Stimulated activated naive CD8-positive, alpha-beta T cell treated with anti-CD3 and anti-CD28 coated beads, Interleukin-15, amount 100 ng/mL, for 72 hours (primary cell): Measurements from ENCODE around the gene TMEM45A.
A peak's percentile ranks its signal among the peaks of the same experiment; 100 is the strongest.
"Not testable (repeated sequence)": the region's sequence is repeated elsewhere in the genome, so short reads cannot be mapped to it uniquely, and the experiment has no call there.

ENCODE experiments used
- ATAC-seq: fragments of 150-1000 bp; cut with Tn5 transposase; 2 replicates; pipeline ENCODE4 v1.10.0; 2021; ENCODE audit warnings: mild to moderate bottlenecking, moderate library complexity
- DNase-seq, 2 donors: peaks; one replicate each; pipeline ENCODE4 v3.0.0; 2021 to 2022
- H3K27ac Mint-ChIP-seq, 2 donors: one replicate each; pipeline ENCODE4 v1.8.0; 2022; ENCODE audit warnings: mild to moderate bottlenecking in 2 of 2, mixed read lengths in 2 of 2, moderate library complexity in 2 of 2
- H3K27me3 Mint-ChIP-seq: one replicate; pipeline ENCODE4 v1.8.0; 2022; ENCODE audit warnings: mixed read lengths
- H3K4me1 Mint-ChIP-seq: one replicate; pipeline ENCODE4 v1.8.0; 2022; ENCODE audit warnings: mild to moderate bottlenecking, mixed read lengths
- H3K4me3 Mint-ChIP-seq, 2 donors: one replicate each; pipeline ENCODE4 v1.8.0; 2022; ENCODE audit warnings: mild to moderate bottlenecking in 2 of 2, mixed read lengths in 2 of 2, moderate library complexity in 1 of 2
- H3K9me3 Mint-ChIP-seq, 2 donors: one replicate each; pipeline ENCODE4 v1.8.0; 2022; ENCODE audit warnings: mixed read lengths in 2 of 2

The TMEM45A gene

DNA sequence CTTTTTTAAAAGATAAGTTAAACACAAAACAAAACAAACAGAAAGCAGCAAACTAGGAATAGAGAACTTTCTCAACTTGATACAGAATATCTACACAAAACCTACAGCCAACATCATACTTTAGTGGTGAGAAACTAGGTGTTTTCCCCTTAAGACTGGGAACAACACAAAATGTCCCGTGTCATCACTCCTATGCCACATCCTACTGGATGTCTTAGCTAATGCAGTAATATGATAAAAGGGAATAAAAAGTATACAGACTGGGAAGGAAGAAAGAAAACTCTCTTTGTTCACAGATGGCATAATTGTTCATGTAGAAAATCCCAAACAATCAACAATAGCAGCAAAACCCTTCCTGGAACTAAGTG lies 45.9 kb downstream of the TMEM45A start:
- ATAC-seq (no peak), DNase-seq (no peak)
- Mint-ChIP-seq H3K27ac (no peak overlapping the region), H3K4me3 (no peak overlapping the region), H3K27me3 (no peaks in the 10 kb centered on the region), H3K4me1 (no peaks in the 10 kb centered on the region), H3K9me3 (peaks cover 0 to 6% of the 10 kb centered on the region in 2 donors)

DNA sequence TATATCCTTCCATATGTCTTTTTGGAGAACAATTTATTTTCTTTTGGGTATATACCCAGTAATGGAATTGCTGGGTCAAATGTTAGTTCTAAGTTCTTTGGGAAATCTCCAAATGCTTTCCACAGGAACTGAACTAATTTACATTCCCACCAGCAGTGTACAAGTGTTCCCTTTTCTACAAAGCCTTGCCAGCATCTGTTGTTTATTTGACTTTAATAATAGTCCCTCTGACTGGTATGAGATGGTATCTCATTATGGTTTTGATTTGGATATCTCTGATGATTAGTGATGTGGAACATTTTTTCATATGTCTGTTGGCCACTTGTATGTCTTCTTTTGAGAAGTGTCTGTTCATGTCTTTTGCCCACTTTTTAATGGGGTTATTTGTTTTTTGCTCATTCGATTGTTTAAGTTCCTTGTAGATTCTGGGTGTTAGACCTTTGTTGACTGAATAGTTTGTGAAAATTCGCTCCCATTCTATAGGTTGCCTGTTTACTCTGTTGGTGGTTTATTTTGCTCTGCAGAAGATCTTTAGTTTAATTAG lies 48.4 kb downstream of the TMEM45A start:
- peaks cover 0 to 6% of the 10 kb centered on the region in 2 donors for H3K9me3 Mint-ChIP-seq
- H3K27ac Mint-ChIP-seq: no peak overlapping the region
- H3K4me1 Mint-ChIP-seq: no peaks in the 10 kb centered on the region
- no peaks in the 10 kb centered on the region for H3K27me3 Mint-ChIP-seq
- ATAC-seq (no peak), DNase-seq (no peak)
- no peak overlapping the region for H3K4me3 Mint-ChIP-seq

DNA sequence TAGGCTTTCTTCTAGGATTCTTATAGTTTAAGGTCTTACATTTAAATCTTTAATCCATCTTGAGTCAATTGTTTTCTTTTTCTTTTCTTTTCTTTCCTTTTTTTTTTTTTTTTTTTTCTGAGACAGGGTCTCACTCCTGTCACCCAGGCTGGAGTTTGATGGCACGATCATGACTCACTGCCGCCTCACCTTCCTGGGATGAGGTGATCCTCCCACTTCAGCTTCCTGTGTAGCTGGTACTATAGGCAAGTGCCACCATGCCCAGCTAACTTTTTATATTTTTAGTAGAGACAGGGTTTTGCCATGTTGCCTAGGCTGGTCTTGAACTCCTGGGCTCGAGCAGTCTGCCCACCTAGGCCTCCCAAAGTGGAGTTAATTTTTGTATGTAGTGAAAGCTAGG lies 49.0 kb downstream of the TMEM45A start:
- not testable (repeated sequence) for H3K4me3 Mint-ChIP-seq, H3K9me3 Mint-ChIP-seq, H3K27me3 Mint-ChIP-seq, H3K27ac Mint-ChIP-seq, H3K4me1 Mint-ChIP-seq, DNase-seq, ATAC-seq

DNA sequence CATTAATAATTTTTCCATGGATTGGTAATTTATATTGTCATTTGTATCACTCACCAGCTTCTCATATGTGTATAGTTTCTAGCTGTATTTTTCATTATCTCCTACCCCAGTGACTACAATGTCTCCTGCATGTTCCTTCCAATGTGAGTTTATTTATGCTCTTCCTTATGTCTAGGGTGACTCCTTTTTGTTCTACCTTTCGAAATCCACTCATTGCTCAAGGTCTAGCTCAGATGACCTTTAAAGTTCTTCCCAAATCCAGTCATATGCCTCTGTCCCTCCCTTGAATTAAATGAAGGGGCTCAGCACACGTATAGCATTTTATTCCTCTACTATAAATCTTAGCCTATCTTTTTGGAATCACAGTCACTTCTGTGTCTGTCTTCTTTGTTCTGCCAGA lies 53.0 kb downstream of the TMEM45A start:
- H3K9me3 Mint-ChIP-seq: peaks cover 0 to 6% of the 10 kb centered on the region in 2 donors
- H3K27ac Mint-ChIP-seq: no peak overlapping the region
- ATAC-seq (no peak), DNase-seq (no peak)
- H3K4me1 Mint-ChIP-seq: no peaks in the 10 kb centered on the region
- no peak overlapping the region for H3K4me3 Mint-ChIP-seq
- peaks cover 8% of the 10 kb centered on the region for H3K27me3 Mint-ChIP-seq

DNA sequence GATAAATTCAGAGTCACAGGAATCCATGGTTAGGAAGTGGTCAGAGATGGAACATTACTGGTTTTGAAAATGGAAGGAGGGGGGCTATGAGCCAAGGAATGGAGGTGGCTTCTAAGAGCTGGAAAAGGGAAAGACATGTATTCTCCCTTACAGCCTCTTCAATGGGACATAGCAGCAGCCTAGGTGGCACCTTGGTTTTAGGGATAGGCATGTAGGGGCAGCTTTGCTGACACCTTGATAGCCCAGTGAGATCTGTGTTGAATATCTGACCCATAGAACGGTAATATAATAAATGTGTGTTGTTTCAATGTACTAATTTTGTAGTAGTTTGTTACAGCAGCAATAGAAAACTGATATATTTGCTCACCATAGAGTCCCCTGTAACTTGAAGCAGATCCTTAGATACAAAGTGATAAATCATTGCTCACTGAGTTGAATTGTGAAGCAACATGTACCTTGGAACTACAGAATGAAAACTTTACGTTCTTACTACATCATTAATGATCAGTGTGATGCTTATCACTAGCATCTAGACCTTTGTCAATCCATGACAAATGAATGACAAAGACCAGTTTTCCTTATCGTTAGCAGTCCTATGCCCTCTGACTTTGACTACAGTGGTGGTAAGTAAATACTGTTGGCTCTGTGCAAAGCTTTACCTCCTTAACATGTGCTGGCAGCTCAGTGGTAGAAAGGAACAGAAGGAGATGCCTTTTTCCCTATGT lies 53.8 kb downstream of the TMEM45A start:
- H3K4me3 Mint-ChIP-seq: no peak overlapping the region
- H3K27me3 Mint-ChIP-seq: peaks cover 8% of the 10 kb centered on the region
- no peaks in the 10 kb centered on the region for H3K4me1 Mint-ChIP-seq
- DNase-seq (no peak), ATAC-seq (no peak)
- H3K27ac Mint-ChIP-seq: no peak overlapping the region
- H3K9me3 Mint-ChIP-seq: peaks cover 0 to 6% of the 10 kb centered on the region in 2 donors

DNA sequence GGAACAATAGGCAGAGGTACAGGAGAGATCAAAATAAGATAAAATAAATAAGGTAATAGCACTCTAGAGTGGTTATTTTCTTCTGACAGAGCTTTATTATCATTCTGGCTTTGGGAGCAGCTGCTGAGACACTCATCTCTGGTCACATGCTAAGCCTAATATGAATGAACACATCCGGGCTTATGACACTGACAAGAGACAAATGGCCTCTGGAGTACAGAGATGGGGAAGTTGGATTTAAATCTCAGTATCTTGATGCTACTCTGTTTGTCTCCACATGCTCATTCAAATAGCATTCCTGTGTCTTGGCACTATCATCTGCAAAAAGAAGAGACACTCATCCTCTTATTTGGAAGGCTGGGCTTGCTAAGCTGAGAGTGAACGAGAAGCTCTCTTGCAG lies 55.6 kb downstream of the TMEM45A start:
- Mint-ChIP-seq H3K4me3 (no peak overlapping the region), H3K27me3 (peaks cover 8% of the 10 kb centered on the region), H3K9me3 (no peaks in the 10 kb centered on the region), H3K27ac (no peak overlapping the region), H3K4me1 (no peaks in the 10 kb centered on the region)
- ATAC-seq (no peak), DNase-seq (no peak)

DNA sequence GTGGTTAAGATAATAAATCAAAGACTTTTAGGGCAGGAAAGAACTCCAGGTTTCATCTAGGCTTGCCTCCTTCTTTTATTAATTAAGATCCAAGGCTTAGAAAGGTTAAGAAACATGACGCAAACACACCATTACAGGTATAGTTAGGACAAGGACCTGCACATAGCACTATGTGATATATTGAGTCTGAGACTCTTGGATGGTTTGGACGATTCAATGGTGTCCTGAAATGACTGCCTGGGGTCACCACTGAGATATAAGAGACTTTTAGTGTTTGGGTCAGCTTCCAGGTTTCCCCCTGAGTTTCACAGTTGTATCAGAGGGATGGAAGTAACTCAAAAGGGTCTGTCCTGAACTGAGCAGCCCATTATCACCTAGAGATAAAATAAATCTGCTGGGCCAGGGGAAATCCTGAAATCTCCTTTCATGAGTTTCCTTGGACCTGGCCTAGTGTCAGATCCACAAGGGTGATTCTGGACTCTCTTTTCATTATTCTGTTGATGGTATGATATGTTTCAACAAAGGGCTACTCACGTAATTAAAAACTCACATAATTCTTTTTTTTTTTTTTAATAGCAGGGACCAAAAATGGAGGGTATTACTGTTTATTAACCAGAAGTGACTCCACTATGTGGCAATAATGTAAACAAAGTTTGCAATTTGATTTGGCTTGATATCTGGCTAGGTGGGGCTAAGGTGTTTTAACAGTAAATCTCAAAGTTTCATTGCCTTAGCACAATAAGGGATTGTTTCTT lies 61.4 kb downstream of the TMEM45A start:
- DNase-seq (no peak), ATAC-seq (no peak)
- Mint-ChIP-seq H3K4me1 (no peaks in the 10 kb centered on the region), H3K4me3 (no peak overlapping the region), H3K27me3 (peaks cover under 1% of the 10 kb centered on the region), H3K27ac (no peak overlapping the region), H3K9me3 (no peaks in the 10 kb centered on the region)

DNA sequence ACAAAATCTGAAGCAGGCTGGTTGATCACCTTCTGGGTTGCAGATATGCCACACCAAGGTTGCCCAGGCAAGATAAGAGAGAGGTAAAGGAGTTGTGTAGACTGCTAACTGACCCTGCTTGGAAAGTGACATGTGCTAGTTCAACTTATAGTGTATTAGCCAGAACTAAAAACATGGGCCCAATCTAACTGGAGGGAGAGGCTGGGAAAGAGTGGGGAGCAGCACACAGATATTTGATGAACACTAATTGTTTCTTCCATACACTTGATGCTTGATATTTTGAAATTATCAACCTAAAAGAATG lies 61.9 kb downstream of the TMEM45A start:
- Mint-ChIP-seq H3K4me3 (no peak overlapping the region), H3K9me3 (no peaks in the 10 kb centered on the region), H3K27me3 (no peaks in the 10 kb centered on the region), H3K27ac (no peak overlapping the region), H3K4me1 (no peaks in the 10 kb centered on the region)
- ATAC-seq (no peak), DNase-seq (no peak)

DNA sequence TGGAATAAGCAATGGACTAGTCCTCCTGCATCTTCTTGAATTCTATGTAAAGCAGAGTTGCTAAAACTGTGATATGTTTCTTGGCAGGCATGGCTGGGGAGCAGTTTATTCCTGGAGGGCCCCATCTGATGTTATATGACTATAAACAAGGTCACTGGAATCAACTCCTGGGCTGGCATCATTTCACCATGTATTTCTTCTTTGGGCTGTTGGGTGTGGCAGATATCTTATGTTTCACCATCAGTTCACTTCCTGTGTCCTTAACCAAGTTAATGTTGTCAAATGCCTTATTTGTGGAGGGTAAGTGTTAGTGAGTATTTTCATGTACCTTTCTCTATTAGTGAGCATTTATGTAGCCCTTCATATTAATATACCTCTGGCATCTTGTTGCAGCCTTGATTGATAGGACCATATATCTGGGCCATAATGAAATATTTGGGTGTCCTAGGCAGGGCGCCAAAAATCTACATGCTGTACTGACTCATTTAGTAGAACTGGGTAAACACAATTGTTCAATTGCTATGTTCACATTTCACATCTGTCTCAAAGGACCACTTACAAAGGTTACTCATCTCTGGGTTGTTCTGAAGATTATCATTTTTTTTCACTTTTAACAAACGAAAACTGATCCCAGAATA lies 64.4 kb downstream of the TMEM45A start:
- peaks cover 6% of the 10 kb centered on the region for H3K4me1 Mint-ChIP-seq
- H3K27ac Mint-ChIP-seq: no peak overlapping the region
- H3K9me3 Mint-ChIP-seq: no peaks in the 10 kb centered on the region
- no peak overlapping the region for H3K4me3 Mint-ChIP-seq
- no peak for ATAC-seq
- no peaks in the 10 kb centered on the region for H3K27me3 Mint-ChIP-seq
- DNase-seq: no peak

DNA sequence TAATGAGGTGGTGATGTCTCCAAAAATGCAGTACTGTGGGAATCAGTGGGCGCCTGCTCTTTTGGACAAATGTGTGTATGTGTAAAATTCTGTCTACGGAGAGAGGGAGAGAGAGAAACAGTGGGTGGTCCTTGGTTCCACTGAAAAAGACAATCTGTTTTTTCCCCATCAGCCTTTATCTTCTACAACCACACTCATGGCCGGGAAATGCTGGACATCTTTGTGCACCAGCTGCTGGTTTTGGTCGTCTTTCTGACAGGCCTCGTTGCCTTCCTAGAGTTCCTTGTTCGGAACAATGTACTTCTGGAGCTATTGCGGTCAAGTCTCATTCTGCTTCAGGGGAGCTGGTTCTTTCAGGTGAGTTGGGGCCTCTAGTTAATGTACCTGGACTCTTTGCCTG lies 65.8 kb downstream of the TMEM45A start:
- ATAC-seq (no peak), DNase-seq (no peak)
- Mint-ChIP-seq H3K9me3 (no peaks in the 10 kb centered on the region), H3K4me3 (no peak overlapping the region), H3K4me1 (peaks cover 7% of the 10 kb centered on the region), H3K27ac (no peak overlapping the region), H3K27me3 (no peaks in the 10 kb centered on the region)

DNA sequence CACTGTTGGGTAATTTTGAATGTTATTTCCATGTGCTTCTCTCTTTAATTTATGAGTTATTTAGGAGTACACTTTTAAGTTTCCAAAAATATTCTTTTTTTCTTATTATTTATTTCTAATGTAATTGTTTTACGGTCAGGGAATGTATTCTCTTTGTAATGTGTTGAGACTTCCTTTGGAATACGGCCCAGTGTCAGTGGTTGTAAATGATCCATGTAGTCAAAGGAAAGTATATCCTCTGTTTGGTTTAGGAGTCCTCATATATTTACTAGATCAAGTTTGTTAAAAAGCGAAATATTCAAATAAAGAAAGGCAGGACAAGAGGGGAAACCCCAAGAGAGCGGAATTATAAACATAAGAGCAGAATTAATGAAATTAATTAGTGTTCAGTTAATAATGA lies 68.0 kb downstream of the TMEM45A start:
- no peak for ATAC-seq
- H3K4me3 Mint-ChIP-seq: no peak overlapping the region
- no peaks in the 10 kb centered on the region for H3K27me3 Mint-ChIP-seq
- H3K27ac Mint-ChIP-seq: no peak overlapping the region
- DNase-seq: no peak
- H3K4me1 Mint-ChIP-seq: peaks cover 7% of the 10 kb centered on the region
- H3K9me3 Mint-ChIP-seq: no peaks in the 10 kb centered on the region

DNA sequence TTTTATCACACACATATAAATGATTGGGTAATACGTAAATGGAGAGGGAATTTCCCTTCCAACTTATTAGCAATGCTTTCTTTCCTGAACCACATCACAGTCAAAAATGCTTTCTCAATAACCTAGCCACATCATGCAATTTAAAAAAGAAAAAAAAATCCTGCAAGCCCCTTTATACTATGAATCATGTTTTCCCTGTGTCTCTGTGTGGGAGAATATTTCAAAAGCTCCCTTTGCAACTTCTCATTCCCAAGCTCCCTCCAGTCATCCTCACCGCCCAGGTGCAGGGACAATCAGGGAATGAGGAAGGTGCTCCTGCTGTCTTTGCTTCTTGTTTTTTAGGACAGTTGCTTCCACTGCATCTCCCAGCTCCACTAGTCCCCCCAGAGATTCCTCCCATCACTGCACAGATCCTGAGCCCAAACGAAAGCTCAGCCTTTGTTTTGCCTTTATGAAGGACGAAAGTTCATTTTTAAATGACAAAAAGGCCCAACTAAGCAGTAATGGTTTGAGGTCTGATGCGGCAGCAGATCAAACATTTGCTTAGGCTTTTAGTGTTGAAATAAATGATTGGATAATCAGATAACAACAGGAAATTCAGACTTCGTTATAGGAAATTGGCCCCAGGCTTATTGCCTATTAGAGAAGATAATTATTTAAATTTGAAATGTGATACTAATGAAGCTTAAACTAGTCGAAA lies 69.2 kb downstream of the TMEM45A start:
- Mint-ChIP-seq H3K4me3 (no peak overlapping the region), H3K4me1 (peaks cover 7% of the 10 kb centered on the region), H3K27me3 (no peaks in the 10 kb centered on the region), H3K9me3 (no peaks in the 10 kb centered on the region), H3K27ac (no peak overlapping the region)
- DNase-seq (no peak), ATAC-seq (peak; percentile 31)

DNA sequence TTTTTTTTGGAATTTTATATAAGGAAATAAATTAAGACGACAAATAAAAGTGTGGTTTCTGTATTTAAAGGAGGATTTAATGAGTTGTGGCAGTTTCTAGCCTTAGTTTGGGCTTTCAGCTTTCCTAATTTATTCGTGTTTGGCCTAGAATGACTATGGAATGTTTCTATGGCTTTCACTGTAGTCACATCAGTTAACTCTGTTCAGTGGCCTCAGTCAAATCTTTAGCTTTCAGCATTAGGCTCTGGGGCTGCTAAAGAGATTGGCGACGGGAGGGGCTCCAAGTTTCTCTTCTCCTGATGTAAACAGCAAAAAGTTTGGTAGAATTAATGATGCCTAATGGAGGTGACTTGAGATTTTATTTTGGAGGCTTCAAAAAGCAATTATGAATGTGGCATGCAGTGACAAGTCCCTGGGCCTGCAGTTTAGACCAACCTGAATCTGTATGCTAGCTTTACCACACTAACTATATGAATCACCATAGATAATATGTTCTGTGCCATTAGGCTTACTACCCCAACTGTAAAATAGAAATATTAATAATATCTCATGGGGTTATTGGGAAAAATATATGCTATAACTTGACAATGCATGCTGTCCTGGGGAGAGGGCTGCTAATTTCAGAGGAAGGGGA lies 69.9 kb downstream of the TMEM45A start:
- H3K4me1 Mint-ChIP-seq: peaks cover 7% of the 10 kb centered on the region
- no peaks in the 10 kb centered on the region for H3K27me3 Mint-ChIP-seq
- DNase-seq: no peak
- H3K27ac Mint-ChIP-seq: peak overlapping the region in 1 of 2 donors; percentile 62
- H3K4me3 Mint-ChIP-seq: no peak overlapping the region
- ATAC-seq: no peak
- no peaks in the 10 kb centered on the region for H3K9me3 Mint-ChIP-seq

DNA sequence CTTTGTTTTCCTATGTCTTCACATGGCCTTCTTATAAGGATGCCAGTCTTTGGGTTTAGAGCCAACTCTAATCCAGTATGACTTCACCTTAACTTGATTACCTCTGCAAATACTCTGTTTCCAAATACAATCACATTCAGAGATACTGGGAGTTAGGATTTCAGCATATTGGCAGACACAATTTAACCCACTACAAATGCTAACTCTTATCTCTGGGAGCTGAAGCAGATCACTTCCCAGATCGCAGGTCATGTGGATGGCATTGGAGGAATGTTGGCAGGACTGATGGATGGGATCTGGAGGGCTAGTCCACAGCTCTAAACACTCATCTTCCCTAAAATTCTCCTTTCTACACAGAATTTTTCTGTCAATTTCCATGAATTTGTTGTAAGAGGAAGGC lies 70.8 kb downstream of the TMEM45A start:
- Mint-ChIP-seq H3K4me3 (no peak overlapping the region), H3K27ac (no peak overlapping the region), H3K4me1 (peaks cover 7% of the 10 kb centered on the region), H3K27me3 (no peaks in the 10 kb centered on the region), H3K9me3 (no peaks in the 10 kb centered on the region)
- ATAC-seq (no peak), DNase-seq (no peak)

DNA sequence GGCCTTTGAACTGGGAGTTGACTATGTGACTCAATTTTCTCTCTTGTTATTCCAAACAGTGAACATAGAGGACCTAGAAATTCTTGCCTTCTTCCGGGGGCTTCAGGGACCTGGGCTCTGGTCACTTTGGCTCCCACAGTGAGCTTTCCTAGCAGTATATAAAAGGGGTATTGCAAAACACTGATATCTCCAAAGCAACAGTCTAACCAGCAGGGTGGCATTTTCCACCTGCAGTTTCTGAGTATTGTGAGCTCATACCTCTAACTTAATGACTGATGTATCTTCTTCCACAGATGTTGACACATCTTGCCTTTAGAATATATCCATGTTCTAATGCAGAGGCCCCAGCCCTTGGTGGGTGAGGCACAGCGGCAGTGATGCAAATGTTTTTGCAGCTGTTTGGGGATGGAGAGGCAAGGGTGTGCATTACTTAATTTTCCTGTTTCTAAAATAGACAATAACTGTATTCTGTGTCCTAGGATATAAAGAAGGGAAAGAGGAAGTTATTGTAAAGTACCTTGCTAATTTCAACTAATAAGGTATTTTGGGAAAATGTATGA lies 71.3 kb downstream of the TMEM45A start:
- H3K4me1 Mint-ChIP-seq: peaks cover 7% of the 10 kb centered on the region
- no peak overlapping the region for H3K4me3 Mint-ChIP-seq
- H3K9me3 Mint-ChIP-seq: no peaks in the 10 kb centered on the region
- H3K27ac Mint-ChIP-seq: no peak overlapping the region
- ATAC-seq: no peak
- no peak for DNase-seq
- H3K27me3 Mint-ChIP-seq: no peaks in the 10 kb centered on the region
